H1 (cell line): ENCODE results near the gene CAPZB.

Experiments used
- KDM5A ChIP-seq: fragments of 200-600 bp; IDR thresholded peaks from 2 replicates; pipeline ENCODE4 v1.7.1; 2012; ENCODE audit warnings: mild to moderate bottlenecking, low read length, inconsistent platforms, mixed read lengths
- POLR2AphosphoS5 ChIP-seq: IDR thresholded peaks from 2 replicates; pipeline ENCODE4 v1.6.1; 2011; ENCODE audit warnings: low read depth, low read length
- POU5F1 ChIP-seq: IDR thresholded peaks from 2 replicates; pipeline ENCODE4 v1.6.1; 2011; ENCODE audit warnings: low read depth, mild to moderate bottlenecking, low read length, moderate library complexity
- TF ChIP-seq, protein P1 (sequence below), 3 experiments: IDR thresholded peaks; 1 replicate in 2 of 3; 2 replicates in 1 of 3; pipeline versions ENCODE4 v1.5.1 to v1.6.1; 2011; ENCODE audit warnings: low read length in 3 of 3, mild to moderate bottlenecking in 3 of 3, inconsistent platforms in 2 of 3, low read depth in 1 of 3, moderate library complexity in 1 of 3; ENCODE audit not compliant: insufficient read depth in 1 of 3; ENCODE audit errors: control extremely low read depth in 1 of 3
- TF ChIP-seq, protein P2 (sequence below): IDR thresholded peaks from 2 replicates; pipeline ENCODE4 v1.6.1; 2012; ENCODE audit warnings: low read length, inconsistent platforms

DNA sequence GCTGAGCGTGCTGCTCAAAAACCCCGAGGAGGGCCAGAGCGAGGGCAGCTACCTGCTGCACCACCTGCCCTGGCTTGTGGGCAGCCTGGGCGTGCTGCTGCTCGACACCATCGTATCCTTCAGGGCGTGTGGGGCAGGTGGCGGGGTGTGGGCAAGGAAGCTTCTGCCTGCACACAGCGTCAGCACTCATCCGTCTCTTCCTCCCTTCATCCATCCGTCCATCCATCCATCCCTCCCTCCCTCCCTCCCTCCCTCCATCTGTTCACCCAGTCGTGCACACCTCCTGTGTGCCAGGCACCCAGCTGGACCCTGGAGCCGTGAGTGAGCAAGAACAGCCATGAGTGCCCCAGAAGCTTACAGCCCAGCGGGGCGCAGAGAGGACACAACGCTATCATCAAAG is 158.0 kb downstream of the CAPZB start:
- TF ChIP-seq POU5F1 (no peak), KDM5A (no peak), POLR2AphosphoS5 (no peak; the same call in 1 of the 2 replicates)
- TF ChIP-seq, protein P1, sequence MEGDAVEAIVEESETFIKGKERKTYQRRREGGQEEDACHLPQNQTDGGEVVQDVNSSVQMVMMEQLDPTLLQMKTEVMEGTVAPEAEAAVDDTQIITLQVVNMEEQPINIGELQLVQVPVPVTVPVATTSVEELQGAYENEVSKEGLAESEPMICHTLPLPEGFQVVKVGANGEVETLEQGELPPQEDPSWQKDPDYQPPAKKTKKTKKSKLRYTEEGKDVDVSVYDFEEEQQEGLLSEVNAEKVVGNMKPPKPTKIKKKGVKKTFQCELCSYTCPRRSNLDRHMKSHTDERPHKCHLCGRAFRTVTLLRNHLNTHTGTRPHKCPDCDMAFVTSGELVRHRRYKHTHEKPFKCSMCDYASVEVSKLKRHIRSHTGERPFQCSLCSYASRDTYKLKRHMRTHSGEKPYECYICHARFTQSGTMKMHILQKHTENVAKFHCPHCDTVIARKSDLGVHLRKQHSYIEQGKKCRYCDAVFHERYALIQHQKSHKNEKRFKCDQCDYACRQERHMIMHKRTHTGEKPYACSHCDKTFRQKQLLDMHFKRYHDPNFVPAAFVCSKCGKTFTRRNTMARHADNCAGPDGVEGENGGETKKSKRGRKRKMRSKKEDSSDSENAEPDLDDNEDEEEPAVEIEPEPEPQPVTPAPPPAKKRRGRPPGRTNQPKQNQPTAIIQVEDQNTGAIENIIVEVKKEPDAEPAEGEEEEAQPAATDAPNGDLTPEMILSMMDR (IDR thresholded peaks at IDR 0.05; ENCODE audit: control extremely low read depth in 1 of 3, insufficient read depth in 1 of 3, low read depth in 1 of 3, low read length in 3 of 3), result no peak
- TF ChIP-seq, protein P2, sequence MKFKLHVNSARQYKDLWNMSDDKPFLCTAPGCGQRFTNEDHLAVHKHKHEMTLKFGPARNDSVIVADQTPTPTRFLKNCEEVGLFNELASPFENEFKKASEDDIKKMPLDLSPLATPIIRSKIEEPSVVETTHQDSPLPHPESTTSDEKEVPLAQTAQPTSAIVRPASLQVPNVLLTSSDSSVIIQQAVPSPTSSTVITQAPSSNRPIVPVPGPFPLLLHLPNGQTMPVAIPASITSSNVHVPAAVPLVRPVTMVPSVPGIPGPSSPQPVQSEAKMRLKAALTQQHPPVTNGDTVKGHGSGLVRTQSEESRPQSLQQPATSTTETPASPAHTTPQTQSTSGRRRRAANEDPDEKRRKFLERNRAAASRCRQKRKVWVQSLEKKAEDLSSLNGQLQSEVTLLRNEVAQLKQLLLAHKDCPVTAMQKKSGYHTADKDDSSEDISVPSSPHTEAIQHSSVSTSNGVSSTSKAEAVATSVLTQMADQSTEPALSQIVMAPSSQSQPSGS, result no peak
